Endothelial cell of umbilical vein (primary cell): Measurements from ENCODE around the gene PLA2G10.
"Not testable (repeated sequence)": the region's sequence is repeated elsewhere in the genome, so short reads cannot be mapped to it uniquely, and the experiment has no call there.

Experiments
- CTCF ChIP-seq, 2 donors: IDR thresholded peaks; 1 replicate in 1 of 2; 2 replicates in 1 of 2; pipeline ENCODE4 v1.5.1; 2011; ENCODE audit warnings: low read length in 2 of 2, mild to moderate bottlenecking in 2 of 2, moderate library complexity in 2 of 2, control low read depth in 1 of 2, inconsistent platforms in 1 of 2, low read depth in 1 of 2; ENCODE audit not compliant: insufficient read depth in 1 of 2; ENCODE audit errors: extremely low read depth in 1 of 2
- EZH2 ChIP-seq: IDR thresholded peaks from 2 replicates; pipeline ENCODE4 v1.6.1; 2012; ENCODE audit warnings: borderline replicate concordance, low read depth, mild to moderate bottlenecking, moderate library complexity, low read length, inconsistent platforms; ENCODE audit not compliant: severe bottlenecking
- FOS ChIP-seq: IDR thresholded peaks from 2 replicates; pipeline ENCODE4 v1.6.1; 2011; ENCODE audit warnings: mild to moderate bottlenecking, low read length, moderate library complexity, borderline replicate concordance; ENCODE audit not compliant: insufficient read depth
- JUN ChIP-seq: IDR thresholded peaks from 2 replicates; pipeline ENCODE4 v1.6.1; 2011; ENCODE audit warnings: borderline replicate concordance, low read depth; ENCODE audit not compliant: insufficient read length, insufficient read depth
- MAX ChIP-seq: IDR thresholded peaks from 2 replicates; pipeline ENCODE4 v1.6.1; 2011; ENCODE audit not compliant: insufficient read depth, insufficient read length
- MYC ChIP-seq: IDR thresholded peaks from one replicate; pipeline ENCODE4 v1.6.1; 2011; ENCODE audit warnings: mild to moderate bottlenecking, low read depth, low read length
- POLR2A ChIP-seq: IDR thresholded peaks from 2 replicates; pipeline ENCODE4 v1.6.1; 2012; ENCODE audit warnings: low read depth, mild to moderate bottlenecking, control low read depth, low read length
- POLR2AphosphoS5 ChIP-seq: IDR thresholded peaks from 2 replicates; pipeline ENCODE4 v1.6.1; 2012; ENCODE audit warnings: low read depth, mild to moderate bottlenecking, control low read depth, low read length, moderate library complexity; ENCODE audit not compliant: insufficient read depth

- not testable (repeated sequence) for TF ChIP-seq MYC; CTCF (IDR thresholded peaks at IDR 0.05; ENCODE audit: extremely low read depth in 1 of 2, insufficient read depth in 1 of 2, low read depth in 1 of 2, low read length in 2 of 2); EZH2; POLR2A; POLR2AphosphoS5; FOS; JUN; MAX
Observed at GRCh38 chr16:14702672-14703071, 8.6 kb upstream of the PLA2G10 start.
